ENCODE measurements around the gene TRIM14. TPM values are rescaled to one million over a fixed set of nuclear protein-coding genes. Genes with fewer than 3 reads are reported as not detected.

TRIM14 gene
- total and polyA plus RNA-seq, 10 of the 15 experiments (the other 5 are each of a cell fraction or from before 2014, with no cell fraction given) = 8.6 to 53.3 (median 35.7) TPM

GRCh38 chr9:98159301-98159700, 40.3 kb upstream of the TRIM14 start:
- Histone ChIP-seq H3K4me2 (ENCODE audit: control insufficient read depth, insufficient read depth) (no peak overlapping the region), H3K4me1 (ENCODE audit: control insufficient read depth, insufficient read depth, low read length) (peaks cover 5% of the 10 kb centered on the region; the same call in 1 of the 2 replicates), H2AFZ (ENCODE audit: control insufficient read depth, low read depth, low read length) (no peak overlapping the region), H3K79me2 (ENCODE audit: control insufficient read depth, insufficient read depth, low read length) (no peaks in the 10 kb centered on the region), H3K9ac (ENCODE audit: control insufficient read depth, insufficient read depth, low read length) (no peak overlapping the region), H3K4me3 (no peak overlapping the region), H4K20me1 (ENCODE audit: control insufficient read depth, insufficient read depth) (no peaks in the 10 kb centered on the region), H3K27ac (ENCODE audit: control insufficient read depth, insufficient read depth) (no peak overlapping the region), H3K36me3 (ENCODE audit: control insufficient read depth in 2 of 2, insufficient read depth in 2 of 2, low read length in 1 of 2) (no peaks in the 10 kb centered on the region), H3K9me3 (replicated peaks; ENCODE audit: control insufficient read depth, insufficient read depth, low read length) (no peaks in the 10 kb centered on the region), H3K27me3 (replicated peaks in 1 of 2; ENCODE audit: control insufficient read depth in 2 of 2, insufficient read depth in 2 of 2, low read length in 1 of 2) (no peaks in the 10 kb centered on the region)
- FAIRE-seq = no peak
- WGBS (ENCODE audit: insufficient coverage, insufficient replicate concordance, low lambda C conversion rate, missing lambda C conversion rate) = 47% methylated on average over 5 of the region's 5 CpGs
- ChIA-PET RAD21 (ENCODE audit: unreplicated experiment) (no interaction called here), SMC1A (ENCODE audit: uncharacterized antibody, unreplicated experiment) (interaction anchor here (1.0 kb wide), 1 partner anchor 31 kb away, joined by 3 read pairs; no protein-coding TSS in a partner anchor), CTCF (interaction anchor here (0.9 to 1.3 kb wide), 3 partner anchors 26 to 85 kb away, joined by 3 to 4 read pairs (median 4); no protein-coding TSS in a partner anchor), POLR2A (no interaction called here)
- DNase-seq (ENCODE audit: low read depth, low spot score) = no peak
- TF ChIP-seq JUND (IDR thresholded peaks at IDR 0.05; ENCODE audit: low read depth, low read length) (no peak), IRF4 (IDR thresholded peaks at IDR 0.05; ENCODE audit: low read depth, low read length) (no peak), DPF2 (IDR thresholded peaks at IDR 0.05) (no peak), CHD1 (IDR thresholded peaks at IDR 0.05; ENCODE audit: low read depth, low read length) (no peak), RELA (IDR thresholded peaks at IDR 0.05; ENCODE audit: borderline replicate concordance, partially characterized antibody) (no peak), SRF (IDR thresholded peaks at IDR 0.05; ENCODE audit: low read depth in 2 of 2, low read length in 2 of 2) (no peak), SMARCA5 (IDR thresholded peaks at IDR 0.05) (no peak), SIX5 (IDR thresholded peaks at IDR 0.05; ENCODE audit: low read depth, low read length, severe bottlenecking) (no peak), MLLT1 (IDR thresholded peaks at IDR 0.05) (no peak), ZBTB11 (CRISPR knock-in tag; IDR thresholded peaks at IDR 0.05) (no peak), STAT1 (conservative IDR thresholded peaks at IDR 0.05) (no peak)
- BruUV-seq (replicated peaks) = no TSS peak
- intact Hi-C loops (cut with micrococcal nuclease; ENCODE audit: unreplicated experiment) (no loop called here), in situ Hi-C loops (cut with MboI) (no loop called here)
- no peak for ATAC-seq
